Measurements from ENCODE around the gene ZNF521. TPM values are rescaled to one million over a fixed set of nuclear protein-coding genes. Genes with fewer than 3 reads are reported as not detected.

Gene ZNF521
- polyA plus RNA-seq (ENCODE audit: insufficient read length in 3 of 3) = 10 to 100 TPM; 31.2 to 41.0 (median 39.2) TPM
- long read RNA-seq, donor 1, full-length matches to known transcripts = 4 of 4 reads
- long read RNA-seq, donor 1, partial matches to known transcripts = 0 of 4 reads
- long read RNA-seq, donor 1, other reads (novel, unspliced or antisense) = 0 of 4 reads
- long read RNA-seq, donor 2, full-length matches to known transcripts = 2 of 2 reads
- long read RNA-seq, donor 2, partial matches to known transcripts = 0 of 2 reads
- long read RNA-seq, donor 2, other reads (novel, unspliced or antisense) = 0 of 2 reads
- long read RNA-seq, donor 3, partial matches to known transcripts = 18 of 19 reads
- long read RNA-seq, donor 3, other reads (novel, unspliced or antisense) = 0 of 19 reads
- long read RNA-seq, donor 4, full-length matches to known transcripts = 2 of 8 reads
- long read RNA-seq, donor 4, partial matches to known transcripts = 6 of 8 reads
- long read RNA-seq, donor 4, other reads (novel, unspliced or antisense) = 0 of 8 reads
- long read RNA-seq, donor 5, full-length matches to known transcripts = 2 of 7 reads
- long read RNA-seq, donor 5, partial matches to known transcripts = 5 of 7 reads
- long read RNA-seq, donor 5, other reads (novel, unspliced or antisense) = 0 of 7 reads
- long read RNA-seq, donor 6, full-length matches to known transcripts = 2 of 7 reads
- long read RNA-seq, donor 6, partial matches to known transcripts = 5 of 7 reads
- long read RNA-seq, donor 6, other reads (novel, unspliced or antisense) = 0 of 7 reads
- long read RNA-seq, donor 7, full-length matches to known transcripts = 1 of 21 reads
- long read RNA-seq, donor 7, partial matches to known transcripts = 20 of 21 reads
- long read RNA-seq, donor 7, other reads (novel, unspliced or antisense) = 0 of 21 reads
- long read RNA-seq, donor 8, full-length matches to known transcripts = 2 of 20 reads
- long read RNA-seq, donor 8, partial matches to known transcripts = 18 of 20 reads
- long read RNA-seq, donor 8, other reads (novel, unspliced or antisense) = 0 of 20 reads
- long read RNA-seq, donor 9, full-length matches to known transcripts = 1 of 37 reads
- long read RNA-seq, donor 9, partial matches to known transcripts = 36 of 37 reads
- long read RNA-seq, donor 9, other reads (novel, unspliced or antisense) = 0 of 37 reads
- long read RNA-seq, donor 10, full-length matches to known transcripts = 4 of 15 reads
- long read RNA-seq, donor 10, partial matches to known transcripts = 11 of 15 reads
- long read RNA-seq, donor 10, other reads (novel, unspliced or antisense) = 0 of 15 reads
- long read RNA-seq, donor 11, partial matches to known transcripts = 5 of 6 reads
- long read RNA-seq, donor 11, other reads (novel, unspliced or antisense) = 0 of 6 reads
- long read RNA-seq, donor 12, full-length matches to known transcripts = 5 of 30 reads
- long read RNA-seq, donor 12, partial matches to known transcripts = 25 of 30 reads
- long read RNA-seq, donor 12, other reads (novel, unspliced or antisense) = 0 of 30 reads
- long read RNA-seq, donor 13, partial matches to known transcripts = 0 of 1 reads
- long read RNA-seq, donor 13, other reads (novel, unspliced or antisense) = 0 of 1 reads
- long read RNA-seq, donor 14 = 0 reads
- long read RNA-seq, donor 15 = 0 reads
- long read RNA-seq, donor 16, partial matches to known transcripts = 13 of 16 reads
- long read RNA-seq, donor 16, other reads (novel, unspliced or antisense) = 0 of 16 reads

GRCh38 chr18:25351777-25352628 is at the start of gene ZNF521:
TSS of gene ZNF521 (minus strand) at chr18:25352166. CDS start at chr18:25350946, 1,220 bp downstream.
- DNase-seq = peak; percentile 92

GRCh38 chr18:25399554-25399953 is 47.6 kb upstream of the ZNF521 start:
- DNase-seq = no peak

- no peak for DNase-seq
Measured at GRCh38 chr18:25392192-25392591, 40.2 kb upstream of the ZNF521 start.

- peak; percentile 39 for DNase-seq
Measured at GRCh38 chr18:25373432-25374179, 21.6 kb upstream of the ZNF521 start.

- DNase-seq = no peak
Measured at GRCh38 chr18:25370391-25370790, 18.4 kb upstream of the ZNF521 start.

- no peak for DNase-seq
Measured at GRCh38 chr18:25365242-25365641, 13.3 kb upstream of the ZNF521 start.

- DNase-seq = no peak
Measured at GRCh38 chr18:25364732-25365131, 12.8 kb upstream of the ZNF521 start.

GRCh38 chr18:25360301-25360899 is 8.4 kb upstream of the ZNF521 start:
- DNase-seq = no peak

- no peak for DNase-seq
Measured at GRCh38 chr18:25353080-25353479, 1.1 kb upstream of the ZNF521 start.

- DNase-seq = no peak
Measured at GRCh38 chr18:25352629-25353005, 651 bp upstream of the ZNF521 start.

- DNase-seq = no peak
Measured at GRCh38 chr18:25351280-25351775, 638 bp downstream of the ZNF521 start.

GRCh38 chr18:25350489-25351251 is 1.3 kb downstream of the ZNF521 start:
- DNase-seq = peak; percentile 60

GRCh38 chr18:25349926-25350487 is 2.0 kb downstream of the ZNF521 start:
- DNase-seq = no peak

GRCh38 chr18:25349131-25349925 is 2.6 kb downstream of the ZNF521 start:
- peak; percentile 56 for DNase-seq

- DNase-seq = no peak
Measured at GRCh38 chr18:25348386-25349130, 3.4 kb downstream of the ZNF521 start.

- no peak for DNase-seq
Measured at GRCh38 chr18:25346561-25346960, 5.4 kb downstream of the ZNF521 start.
